Trophoblast cell (in vitro differentiated cells and primary cell): Measurements from ENCODE around the gene DCC.

Experiments
- DNase-seq, 2 donors: peaks; one replicate each; pipeline ENCODE4 v3.0.0-alpha.2; 2016
- H2AFZ ChIP-seq: 2 replicates; pipeline ENCODE4 v1.6.1; 2013; ENCODE audit warnings: low read length, moderate library complexity, mild to moderate bottlenecking; ENCODE audit not compliant: insufficient read depth, poor library complexity
- H2AK5ac ChIP-seq: 2 replicates; pipeline ENCODE4 v1.6.1; 2013; ENCODE audit warnings: mild to moderate bottlenecking, low read length
- H2BK120ac ChIP-seq: 2 replicates; pipeline ENCODE4 v1.6.1; 2013; ENCODE audit warnings: low read length, mild to moderate bottlenecking, moderate library complexity; ENCODE audit not compliant: insufficient read depth, poor library complexity
- H2BK12ac ChIP-seq: 2 replicates; pipeline ENCODE4 v1.6.1; 2013; ENCODE audit warnings: mild to moderate bottlenecking, low read length, moderate library complexity
- H2BK5ac ChIP-seq: 2 replicates; pipeline ENCODE4 v1.6.1; 2013; ENCODE audit warnings: low read length, low read depth, moderate library complexity, mild to moderate bottlenecking; ENCODE audit not compliant: poor library complexity
- H3K14ac ChIP-seq: 2 replicates; pipeline ENCODE4 v1.6.1; 2013; ENCODE audit warnings: mild to moderate bottlenecking, low read length
- H3K18ac ChIP-seq: 2 replicates; pipeline ENCODE4 v1.6.1; 2013; ENCODE audit warnings: mild to moderate bottlenecking, low read length
- H3K23ac ChIP-seq: 2 replicates; pipeline ENCODE4 v1.6.1; 2013; ENCODE audit warnings: low read length
- H3K27ac ChIP-seq: 2 replicates; pipeline ENCODE4 v1.5.1; 2013; ENCODE audit warnings: low read depth, mild to moderate bottlenecking, inconsistent platforms, low read length, moderate library complexity
- H3K27me3 ChIP-seq: 2 replicates; pipeline ENCODE4 v1.6.1; 2013; ENCODE audit warnings: inconsistent platforms, mild to moderate bottlenecking, low read length, moderate library complexity; ENCODE audit not compliant: insufficient read depth
- H3K36me3 ChIP-seq, 2 experiments: 1 replicate in 1 of 2; 2 replicates in 1 of 2; pipeline ENCODE4 v1.6.1; 2013; ENCODE audit warnings: low read length in 2 of 2, mild to moderate bottlenecking in 2 of 2, moderate library complexity in 1 of 2; ENCODE audit not compliant: insufficient read depth in 2 of 2, control insufficient read depth in 1 of 2
- H3K4ac ChIP-seq: 2 replicates; pipeline ENCODE4 v1.6.1; 2013; ENCODE audit warnings: low read depth, mild to moderate bottlenecking, low read length, moderate library complexity
- H3K4me1 ChIP-seq, 2 experiments: 1 replicate in 1 of 2; 2 replicates in 1 of 2; pipeline ENCODE4 v1.6.1; 2013; ENCODE audit warnings: low read length in 2 of 2, mild to moderate bottlenecking in 2 of 2, moderate library complexity in 1 of 2; ENCODE audit not compliant: insufficient read depth in 2 of 2, control insufficient read depth in 1 of 2
- H3K4me2 ChIP-seq: 2 replicates; pipeline ENCODE4 v1.6.1; 2013; ENCODE audit warnings: inconsistent platforms, mild to moderate bottlenecking, low read length, moderate library complexity
- H3K4me3 ChIP-seq: 2 replicates; pipeline ENCODE4 v1.5.1; 2013; ENCODE audit warnings: mild to moderate bottlenecking, low read depth, low read length, inconsistent platforms
- H3K79me1 ChIP-seq: one replicate; pipeline ENCODE4 v1.6.1; 2013; ENCODE audit warnings: low read length
- H3K79me2 ChIP-seq: 2 replicates; pipeline ENCODE4 v1.6.1; 2013; ENCODE audit warnings: low read length, mild to moderate bottlenecking; ENCODE audit not compliant: control insufficient read depth, insufficient read depth, poor library complexity
- H3K9ac ChIP-seq: 2 replicates; pipeline ENCODE4 v1.6.1; 2013; ENCODE audit warnings: mild to moderate bottlenecking, low read length
- H3K9me3 ChIP-seq: 2 replicates; pipeline ENCODE4 v1.6.1; 2013; ENCODE audit warnings: low read depth, mild to moderate bottlenecking, control low read depth, inconsistent platforms, low read length; ENCODE audit not compliant: insufficient read depth
- H4K12ac ChIP-seq: 2 replicates; pipeline ENCODE4 v1.6.1; 2013; ENCODE audit warnings: low read depth, mild to moderate bottlenecking, low read length, moderate library complexity
- H4K8ac ChIP-seq: 2 replicates; pipeline ENCODE4 v1.6.1; 2013; ENCODE audit warnings: low read depth, mild to moderate bottlenecking, low read length, moderate library complexity
- H4K91ac ChIP-seq: one replicate; pipeline ENCODE4 v1.6.1; 2013; ENCODE audit warnings: low read depth, mild to moderate bottlenecking, low read length, moderate library complexity
- WGBS: extraction: QIAGEN DNeasy Blood & Tissue Kit; methylation state at CpG from one replicate; pipeline ENCODE4 v1.1.7; 2013; ENCODE audit warnings: missing lambda C conversion rate; ENCODE audit not compliant: insufficient read length, insufficient coverage; ENCODE audit errors: extremely low coverage; 5-methylcytosine and 5-hydroxymethylcytosine counted together

Gene DCC

DNA sequence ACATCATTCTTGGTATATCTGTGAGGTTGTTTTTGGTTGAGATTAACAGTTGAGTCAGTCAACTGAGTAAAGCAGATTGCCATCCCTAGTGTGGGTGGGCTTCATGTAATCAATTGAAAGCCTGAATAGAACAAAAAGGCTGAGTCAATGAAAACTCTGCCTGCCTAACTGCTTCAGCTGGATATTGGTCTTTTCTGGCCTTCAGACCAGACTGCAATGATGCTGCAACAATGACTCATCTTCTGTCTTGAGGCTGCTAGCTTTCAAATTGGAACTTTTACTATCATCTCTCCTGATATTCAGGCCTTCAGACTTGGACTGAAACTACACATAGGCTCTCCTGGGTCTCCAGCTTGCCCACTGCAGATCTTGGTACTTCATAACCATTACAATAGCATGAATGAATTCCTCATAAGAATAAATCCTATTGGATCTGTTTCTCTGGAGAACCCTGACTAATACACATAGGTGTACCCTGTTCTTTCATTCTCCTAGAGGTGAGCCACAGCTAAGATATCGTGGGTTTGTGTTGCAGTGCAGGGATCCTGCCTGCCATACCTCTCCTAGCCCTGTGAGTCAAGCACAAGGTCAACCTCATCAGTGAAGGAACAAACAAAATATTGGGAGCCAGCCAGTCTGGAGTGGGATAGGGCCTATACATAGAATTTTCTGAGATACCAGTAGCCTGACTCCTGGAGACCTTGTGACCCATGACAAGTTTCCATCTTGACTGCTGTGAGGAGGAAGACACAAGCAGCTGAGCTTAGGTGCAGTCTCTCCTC is 473.8 kb downstream of the DCC start:
- H4K8ac ChIP-seq, result no peak overlapping the region
- H4K12ac ChIP-seq, result no peak overlapping the region
- no CpG with 5 or more reads among the region's 1 CpG for whole genome bisulfite sequencing

DNA sequence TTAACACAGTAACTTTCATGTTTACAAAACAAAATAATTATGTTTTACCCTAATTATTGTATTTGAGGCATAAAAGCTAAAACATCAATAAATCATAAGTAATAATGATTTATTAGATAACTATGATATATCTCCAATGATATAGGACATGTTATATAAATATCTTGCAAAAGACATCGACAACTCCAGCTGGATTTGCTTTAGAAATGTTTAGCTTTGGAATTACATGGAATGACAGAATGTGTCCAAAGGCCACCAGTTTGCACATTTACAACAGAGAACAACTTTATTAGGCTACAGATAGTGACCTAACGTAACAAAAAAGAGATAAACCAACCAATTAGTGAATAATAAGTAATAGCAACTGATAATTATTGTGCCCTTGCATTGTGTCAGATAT is 475.7 kb downstream of the DCC start:
- no peak overlapping the region for H2BK12ac ChIP-seq
- no peak overlapping the region for H3K4me2 ChIP-seq
- H2AFZ ChIP-seq, result no peak overlapping the region
- no peaks in the 10 kb centered on the region for H3K79me1 ChIP-seq
- no peaks in the 10 kb centered on the region for H3K36me3 ChIP-seq
- no peak overlapping the region for H3K4me3 ChIP-seq
- no CpG with 5 or more reads among the region's 2 CpGs for WGBS
- H2AK5ac ChIP-seq, result no peak overlapping the region
- no peak overlapping the region for H3K14ac ChIP-seq
- H3K27me3 ChIP-seq, result no peaks in the 10 kb centered on the region
- H2BK120ac ChIP-seq, result no peak overlapping the region
- H3K9me3 ChIP-seq, result no peaks in the 10 kb centered on the region
- no peak overlapping the region for H3K18ac ChIP-seq
- no peaks in the 10 kb centered on the region for H3K79me2 ChIP-seq
- H3K4ac ChIP-seq, result no peak overlapping the region
- no peak overlapping the region for H3K9ac ChIP-seq
- H3K23ac ChIP-seq, result no peak overlapping the region
- H3K27ac ChIP-seq, result no peak overlapping the region
- no peak overlapping the region for H2BK5ac ChIP-seq
- DNase-seq, result no peak
- H4K91ac ChIP-seq, result no peak overlapping the region
- H4K8ac ChIP-seq, result no peak overlapping the region
- no peaks in the 10 kb centered on the region for H3K4me1 ChIP-seq
- H4K12ac ChIP-seq, result no peak overlapping the region

More for the DNA sequence above, 473.8 kb downstream of the DCC start:
- Histone ChIP-seq H3K4me1 (no peaks in the 10 kb centered on the region), H3K4me2 (no peak overlapping the region), H3K4me3 (no peak overlapping the region), H2BK12ac (no peak overlapping the region), H3K36me3 (no peaks in the 10 kb centered on the region), H3K4ac (no peak overlapping the region), H2BK5ac (no peak overlapping the region), H3K27me3 (no peaks in the 10 kb centered on the region), H3K9me3 (peaks cover 2% of the 10 kb centered on the region), H4K91ac (no peak overlapping the region), H2AFZ (no peak overlapping the region), H2AK5ac (no peak overlapping the region), H3K79me2 (no peaks in the 10 kb centered on the region), H3K79me1 (no peaks in the 10 kb centered on the region), H2BK120ac (no peak overlapping the region), H3K27ac (no peak overlapping the region), H3K9ac (no peak overlapping the region), H3K23ac (no peak overlapping the region), H3K18ac (no peak overlapping the region), H3K14ac (no peak overlapping the region)
- DNase-seq, result no peak

DNA sequence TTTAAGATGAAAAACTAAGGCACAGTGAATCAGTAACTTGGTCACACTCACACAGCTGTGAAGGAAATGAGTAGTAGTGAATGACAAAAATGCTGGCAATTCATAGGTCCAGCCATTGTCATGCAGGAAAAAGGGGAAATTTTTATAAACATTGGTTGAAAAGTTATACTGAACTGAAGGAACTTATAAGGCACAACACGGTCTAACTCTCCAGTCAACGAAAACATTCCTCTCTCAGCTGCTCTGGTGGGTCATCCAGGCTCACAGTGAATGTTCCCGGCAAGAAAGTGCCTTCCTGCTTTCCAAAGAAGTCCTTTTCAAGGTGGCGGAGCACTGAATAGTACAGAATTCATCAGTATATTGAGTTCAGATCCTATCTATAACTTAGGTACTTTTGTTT is 476.1 kb downstream of the DCC start:
- Histone ChIP-seq H2AK5ac (no peak overlapping the region), H3K79me1 (no peaks in the 10 kb centered on the region), H3K36me3 (no peaks in the 10 kb centered on the region), H3K9me3 (no peaks in the 10 kb centered on the region), H3K4me1 (no peaks in the 10 kb centered on the region), H2BK5ac (no peak overlapping the region), H4K12ac (no peak overlapping the region), H3K14ac (no peak overlapping the region), H2BK120ac (no peak overlapping the region), H3K4ac (no peak overlapping the region), H3K4me3 (no peak overlapping the region), H3K18ac (no peak overlapping the region), H3K9ac (no peak overlapping the region), H3K4me2 (no peak overlapping the region), H3K79me2 (no peaks in the 10 kb centered on the region), H2AFZ (no peak overlapping the region), H4K91ac (no peak overlapping the region), H3K27ac (no peak overlapping the region), H2BK12ac (no peak overlapping the region), H3K23ac (no peak overlapping the region), H3K27me3 (no peaks in the 10 kb centered on the region), H4K8ac (no peak overlapping the region)
- no peak for DNase-seq
- no CpG with 5 or more reads among the region's 4 CpGs for WGBS

DNA sequence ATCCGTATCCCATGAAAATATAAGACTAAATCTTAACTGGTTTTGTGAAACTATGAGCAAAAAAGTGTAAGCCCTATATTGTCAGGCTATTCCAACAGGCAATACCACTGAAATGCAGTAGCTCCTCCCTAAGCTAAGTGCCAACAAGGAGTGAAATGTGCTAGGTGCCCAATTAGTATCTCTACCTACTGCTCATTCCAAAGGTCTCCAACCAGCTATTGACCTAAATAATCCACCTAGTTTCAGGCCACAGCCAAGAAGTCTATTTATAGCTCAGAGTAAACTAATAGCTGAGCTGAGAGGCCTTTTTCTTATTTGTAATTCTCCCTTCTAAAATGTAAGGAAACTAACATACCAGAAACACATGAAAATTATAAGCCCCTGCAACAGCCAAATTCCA is 482.2 kb downstream of the DCC start:
- no peak for DNase-seq
- Histone ChIP-seq H3K27ac (no peak overlapping the region), H4K8ac (no peak overlapping the region), H4K12ac (no peak overlapping the region), H2BK12ac (no peak overlapping the region), H3K23ac (no peak overlapping the region), H3K79me2 (no peaks in the 10 kb centered on the region), H3K4ac (no peak overlapping the region), H2BK120ac (no peak overlapping the region), H2BK5ac (no peak overlapping the region), H3K9me3 (no peaks in the 10 kb centered on the region), H3K9ac (no peak overlapping the region), H3K36me3 (no peaks in the 10 kb centered on the region), H2AFZ (no peak overlapping the region), H3K14ac (no peak overlapping the region), H2AK5ac (no peak overlapping the region), H3K4me1 (no peaks in the 10 kb centered on the region), H3K27me3 (no peaks in the 10 kb centered on the region), H4K91ac (no peak overlapping the region), H3K79me1 (no peaks in the 10 kb centered on the region), H3K18ac (no peak overlapping the region), H3K4me3 (no peak overlapping the region), H3K4me2 (no peak overlapping the region)
- no CpG with 5 or more reads among the region's 1 CpG for WGBS
